Stimulated activated CD8-positive, alpha-beta memory T cell treated with anti-CD3 and anti-CD28 coated beads, Interleukin-15, amount 100 ng/mL, for 1 hour (primary cell): ENCODE measurements around the gene KRTAP10-11.
"Not testable (repeated sequence)": the region's sequence is repeated elsewhere in the genome, so short reads cannot be mapped to it uniquely, and the experiment has no call there.

ENCODE experiments used
- DNase-seq: peaks from one replicate; pipeline ENCODE4 v3.0.0-alpha.2; 2020; ENCODE audit warnings: low read depth

Gene KRTAP10-11

GRCh38 chr21:44646366-44647221 is at the start of gene KRTAP10-11:
Gene KRTAP10-11 (plus strand): TSS chr21:44646414. CDS start chr21:44646459, 45 bp downstream.
- not testable (repeated sequence) for DNase-seq

GRCh38 chr21:44598061-44598460 is 48.2 kb upstream of the KRTAP10-11 start:
- no peak for DNase-seq

- DNase-seq, result no peak
Observed at GRCh38 chr21:44599264-44600029, 46.8 kb upstream of the KRTAP10-11 start.

- not testable (repeated sequence) for DNase-seq
Observed at GRCh38 chr21:44600118-44600978, 45.9 kb upstream of the KRTAP10-11 start, which contains the start of gene KRTAP10-7. Gene KRTAP10-7 (plus strand): TSS chr21:44600597. CDS start chr21:44600622, 25 bp downstream.

- not testable (repeated sequence) for DNase-seq
Observed at GRCh38 chr21:44601091-44601490, 45.1 kb upstream of the KRTAP10-11 start.

GRCh38 chr21:44601596-44602462 is 44.4 kb upstream of the KRTAP10-11 start:
- DNase-seq, result no peak

GRCh38 chr21:44602463-44602850 is 43.8 kb upstream of the KRTAP10-11 start:
- no peak for DNase-seq

- DNase-seq, result no peak
Observed at GRCh38 chr21:44603109-44603875, 42.9 kb upstream of the KRTAP10-11 start.

- no peak for DNase-seq
Observed at GRCh38 chr21:44603911-44604310, 42.3 kb upstream of the KRTAP10-11 start.

GRCh38 chr21:44606495-44606894 is 39.7 kb upstream of the KRTAP10-11 start:
- DNase-seq, result no peak

GRCh38 chr21:44609193-44609592 is 37.0 kb upstream of the KRTAP10-11 start:
- DNase-seq, result no peak

- not testable (repeated sequence) for DNase-seq
Observed at GRCh38 chr21:44610157-44610843, 35.9 kb upstream of the KRTAP10-11 start.

- DNase-seq, result no peak
Observed at GRCh38 chr21:44611551-44611950, 34.7 kb upstream of the KRTAP10-11 start.

GRCh38 chr21:44612029-44612486 is 34.2 kb upstream of the KRTAP10-11 start, which contains the start of gene KRTAP10-8:
Gene KRTAP10-8 (plus strand): TSS chr21:44612079. CDS start chr21:44612101, 22 bp downstream.
- no peak for DNase-seq

- DNase-seq, result no peak
Observed at GRCh38 chr21:44612669-44613229, 33.5 kb upstream of the KRTAP10-11 start.

GRCh38 chr21:44613386-44614155 is 32.6 kb upstream of the KRTAP10-11 start:
- no peak for DNase-seq

GRCh38 chr21:44614161-44614631 is 32.0 kb upstream of the KRTAP10-11 start:
- no peak for DNase-seq

GRCh38 chr21:44614961-44615391 is 31.2 kb upstream of the KRTAP10-11 start:
- DNase-seq, result no peak
